Tibial artery (tissue), 4 donors: Measurements from ENCODE around the gene CSMD2.

ENCODE experiments used
- DNase-seq, 2 donors: peaks; one replicate each; pipeline ENCODE4 v3.0.0-alpha.2; 2019
- H3K27ac ChIP-seq, 2 donors: fragments of 200-600 bp; sonication (generic) in 1 of 2; 1 replicate in 1 of 2; 2 replicates in 1 of 2; pipeline ENCODE4 v1.5.1; 2018 to 2019; ENCODE audit warnings: mild to moderate bottlenecking in 1 of 2
- H3K27me3 ChIP-seq, 2 donors: fragments of 200-600 bp; sonication (generic) in 1 of 2; one replicate each; pipeline versions ENCODE4 v1.5.1 to v1.6.0; 2016 to 2019
- H3K36me3 ChIP-seq, 3 donors: fragments of 200-600 bp; sonication (generic) in 2 of 3; one replicate each; pipeline ENCODE4 v1.5.1; 2016 to 2019; ENCODE audit warnings: mild to moderate bottlenecking in 2 of 3
- H3K4me1 ChIP-seq, 4 donors: fragments of 200-600 bp; sonication (generic) in 2 of 4; 1 replicate in 3 of 4; 2 replicates in 1 of 4; pipeline ENCODE4 v1.5.1; 2016 to 2019
- H3K4me3 ChIP-seq, 2 donors: fragments of 200-600 bp; sonication (generic) in 1 of 2; 1 replicate in 1 of 2; 2 replicates in 1 of 2; pipeline ENCODE4 v1.5.1; 2018 to 2019; ENCODE audit warnings: mild to moderate bottlenecking in 2 of 2
- H3K9me3 ChIP-seq, 3 donors: fragments of 200-600 bp; sonication (generic) in 1 of 3; one replicate each; pipeline ENCODE4 v1.5.1; 2016 to 2019
- intact Hi-C: fragments of 100-400 bp; cut with DNase I; formaldehyde crosslinking; loops from one replicate; pipeline ENCODE4 v1.15.0; 2023; ENCODE audit warnings: low total_unique reads
- TF ChIP-seq, protein P1 (sequence below), 2 experiments: fragments of 200-600 bp in 1 of 2; fragments of 450-650 bp in 1 of 2; IDR thresholded peaks; one replicate each; pipeline ENCODE4 v1.5.1; 2017 to 2019; ENCODE audit warnings: antibody characterized with exemption in 2 of 2, mild to moderate bottlenecking in 1 of 2, moderate library complexity in 1 of 2

CSMD2 gene

DNA sequence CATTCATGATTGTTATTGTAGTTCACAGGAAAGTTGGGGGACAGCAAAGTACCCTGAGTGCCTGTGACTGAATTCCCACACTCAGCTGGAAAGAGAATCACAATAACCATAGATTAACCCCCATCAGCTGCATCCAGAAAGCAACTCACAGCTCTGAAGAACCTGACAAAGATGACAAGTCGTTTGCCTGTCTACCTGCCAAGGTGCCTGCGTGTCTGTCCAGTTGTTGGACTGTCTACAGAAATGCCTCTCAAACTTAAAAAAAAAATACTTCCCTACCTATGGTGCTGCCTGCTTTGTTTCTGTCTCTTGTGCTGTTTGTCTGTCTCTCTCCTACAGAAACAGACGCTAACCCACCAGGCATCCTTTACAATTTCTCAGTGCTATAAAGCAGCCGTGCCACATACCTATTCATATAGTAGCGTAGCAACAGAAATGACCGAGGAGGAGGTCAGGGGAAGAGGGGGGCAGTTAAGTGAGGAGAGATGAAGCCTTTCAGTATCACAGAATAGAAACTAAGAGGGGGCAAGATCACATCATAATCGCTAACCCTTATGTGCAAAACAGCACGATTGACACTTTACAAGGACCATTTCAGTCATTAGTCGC is 455.8 kb downstream of the CSMD2 start:
- no peak for DNase-seq
- no peaks in the 10 kb centered on the region for H3K36me3 ChIP-seq
- H3K4me3 ChIP-seq = no peak overlapping the region
- H3K27ac ChIP-seq = no peak overlapping the region
- intact Hi-C loops = no loop called here
- no peaks in the 10 kb centered on the region for H3K4me1 ChIP-seq
- no peaks in the 10 kb centered on the region for H3K9me3 ChIP-seq
- peaks cover 0 to 22% of the 10 kb centered on the region in 2 donors for H3K27me3 ChIP-seq
- TF ChIP-seq, protein P1, sequence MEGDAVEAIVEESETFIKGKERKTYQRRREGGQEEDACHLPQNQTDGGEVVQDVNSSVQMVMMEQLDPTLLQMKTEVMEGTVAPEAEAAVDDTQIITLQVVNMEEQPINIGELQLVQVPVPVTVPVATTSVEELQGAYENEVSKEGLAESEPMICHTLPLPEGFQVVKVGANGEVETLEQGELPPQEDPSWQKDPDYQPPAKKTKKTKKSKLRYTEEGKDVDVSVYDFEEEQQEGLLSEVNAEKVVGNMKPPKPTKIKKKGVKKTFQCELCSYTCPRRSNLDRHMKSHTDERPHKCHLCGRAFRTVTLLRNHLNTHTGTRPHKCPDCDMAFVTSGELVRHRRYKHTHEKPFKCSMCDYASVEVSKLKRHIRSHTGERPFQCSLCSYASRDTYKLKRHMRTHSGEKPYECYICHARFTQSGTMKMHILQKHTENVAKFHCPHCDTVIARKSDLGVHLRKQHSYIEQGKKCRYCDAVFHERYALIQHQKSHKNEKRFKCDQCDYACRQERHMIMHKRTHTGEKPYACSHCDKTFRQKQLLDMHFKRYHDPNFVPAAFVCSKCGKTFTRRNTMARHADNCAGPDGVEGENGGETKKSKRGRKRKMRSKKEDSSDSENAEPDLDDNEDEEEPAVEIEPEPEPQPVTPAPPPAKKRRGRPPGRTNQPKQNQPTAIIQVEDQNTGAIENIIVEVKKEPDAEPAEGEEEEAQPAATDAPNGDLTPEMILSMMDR (IDR thresholded peaks at IDR 0.05) = no peak

DNA sequence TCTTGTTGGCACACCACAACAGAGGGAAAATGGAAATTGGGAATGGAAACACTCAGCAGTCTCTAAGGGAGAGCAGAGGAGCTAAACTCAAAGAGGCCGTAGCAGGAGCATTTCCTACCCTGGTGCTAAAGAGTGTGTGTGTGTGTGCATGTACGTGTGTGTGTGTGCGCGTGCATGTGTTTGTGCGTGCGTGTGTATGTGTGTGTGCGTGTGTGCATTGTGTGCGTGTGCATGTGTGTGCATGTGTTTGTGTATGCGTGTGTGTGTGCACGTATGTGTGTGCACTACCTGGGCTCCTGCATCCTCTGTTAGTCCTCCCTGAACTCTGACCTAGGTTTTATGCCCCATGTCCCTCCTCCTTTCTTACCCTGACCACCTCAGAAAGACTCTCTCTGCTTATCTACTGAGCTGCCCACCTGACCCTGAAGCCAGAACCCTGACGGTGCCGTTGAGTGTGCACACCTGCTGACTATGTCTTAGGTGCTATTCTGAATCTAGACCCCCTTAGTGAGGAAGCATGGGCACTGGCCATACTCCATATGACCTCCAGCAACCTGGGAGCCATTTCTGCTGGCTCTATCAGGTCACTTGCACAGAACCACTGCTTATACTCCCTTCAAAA is 458.3 kb downstream of the CSMD2 start:
- H3K4me3 ChIP-seq = no peak overlapping the region
- TF ChIP-seq, protein P1 (IDR thresholded peaks at IDR 0.05) = no peak
- intact Hi-C loops = no loop called here
- H3K27ac ChIP-seq = no peak overlapping the region
- H3K27me3 ChIP-seq = peaks cover 0 to 13% of the 10 kb centered on the region in 2 donors
- DNase-seq = no peak
- H3K4me1 ChIP-seq = no peaks in the 10 kb centered on the region
- no peaks in the 10 kb centered on the region for H3K9me3 ChIP-seq
- no peaks in the 10 kb centered on the region for H3K36me3 ChIP-seq

DNA sequence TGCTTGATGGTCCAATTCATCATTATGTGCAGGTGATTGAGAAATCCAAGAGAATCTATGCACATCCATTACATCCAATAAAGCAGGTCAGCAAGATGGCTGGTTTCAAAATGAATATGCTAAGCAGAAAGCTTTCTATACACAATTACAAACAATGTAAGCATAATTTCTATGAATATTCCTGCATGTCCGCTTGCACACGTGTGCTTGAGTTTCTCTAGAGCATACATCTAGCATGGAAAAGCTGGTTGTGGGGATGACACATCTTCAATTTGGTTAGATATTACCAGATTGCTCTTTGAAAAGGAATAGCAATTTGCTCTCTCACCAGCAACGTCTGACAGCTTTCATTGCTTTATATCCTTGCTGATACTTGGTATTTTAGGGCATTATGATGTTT is 461.6 kb downstream of the CSMD2 start:
- H3K4me1 ChIP-seq = no peaks in the 10 kb centered on the region
- no peaks in the 10 kb centered on the region for H3K9me3 ChIP-seq
- TF ChIP-seq, protein P1 (IDR thresholded peaks at IDR 0.05) = no peak
- H3K4me3 ChIP-seq = no peak overlapping the region
- intact Hi-C loops = no loop called here
- H3K36me3 ChIP-seq = no peaks in the 10 kb centered on the region
- no peak overlapping the region for H3K27ac ChIP-seq
- no peak for DNase-seq
- peaks cover 0 to 9% of the 10 kb centered on the region in 2 donors for H3K27me3 ChIP-seq

DNA sequence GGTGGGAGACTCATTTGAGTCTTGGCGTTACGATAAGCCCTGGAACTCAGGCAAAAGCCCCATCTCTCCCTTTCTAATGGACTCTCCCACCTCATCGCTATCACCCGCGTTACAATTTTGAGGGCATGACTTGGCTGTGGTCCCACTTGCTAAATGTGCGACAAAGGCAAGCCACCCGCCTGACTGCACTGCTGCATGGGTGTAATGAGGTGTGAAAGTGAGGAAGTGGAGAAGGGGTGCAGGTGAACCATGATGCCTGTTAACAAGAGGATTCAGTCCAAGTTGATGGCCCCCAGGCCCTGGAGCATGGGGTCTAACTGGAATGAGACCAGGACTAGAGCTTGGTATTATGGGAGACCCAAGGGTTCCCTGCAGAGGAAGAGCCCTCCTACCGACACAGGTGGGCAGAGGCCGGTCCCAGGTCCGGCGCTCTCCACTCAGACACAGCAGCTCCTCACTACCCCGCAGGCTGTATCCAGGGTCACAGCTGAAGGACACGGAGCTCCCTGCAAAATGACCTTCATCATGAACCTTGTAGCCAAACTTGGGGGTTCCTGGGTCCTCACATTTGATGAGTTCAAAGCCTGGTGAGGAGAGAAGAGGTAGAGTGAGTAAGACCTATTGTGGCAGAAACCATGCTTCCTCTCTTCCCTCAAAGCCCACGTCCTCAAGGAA is 466.5 kb downstream of the CSMD2 start:
- H3K36me3 ChIP-seq = no peaks in the 10 kb centered on the region
- H3K4me1 ChIP-seq = no peaks in the 10 kb centered on the region
- H3K4me3 ChIP-seq = no peak overlapping the region
- H3K27me3 ChIP-seq = peaks cover 0 to 14% of the 10 kb centered on the region in 2 donors
- H3K27ac ChIP-seq = no peak overlapping the region
- no peaks in the 10 kb centered on the region for H3K9me3 ChIP-seq
- DNase-seq = no peak
- TF ChIP-seq, protein P1 (IDR thresholded peaks at IDR 0.05) = no peak
- intact Hi-C loops = no loop called here

DNA sequence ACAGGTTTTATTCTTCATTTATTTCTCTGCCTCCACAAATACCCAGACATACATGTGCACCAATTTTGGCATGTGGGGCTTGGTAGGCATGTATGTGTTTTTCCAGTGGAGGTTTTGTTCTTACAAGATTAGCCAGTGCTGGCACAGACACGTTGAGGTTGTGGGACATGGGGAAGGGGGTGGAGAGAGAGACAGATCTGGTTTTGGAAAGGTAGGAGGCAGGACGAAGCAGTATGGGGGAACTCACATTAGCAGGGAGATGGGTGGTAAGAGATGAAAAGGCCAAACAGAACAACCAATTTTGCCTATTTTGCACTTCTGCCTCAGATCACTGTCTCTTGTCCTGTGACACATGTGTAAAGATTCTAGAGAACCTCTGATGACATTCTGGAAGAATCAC is 467.2 kb downstream of the CSMD2 start:
- H3K4me1 ChIP-seq = no peaks in the 10 kb centered on the region
- no peak for DNase-seq
- intact Hi-C loops = no loop called here
- H3K27ac ChIP-seq = no peak overlapping the region
- H3K36me3 ChIP-seq = no peaks in the 10 kb centered on the region
- TF ChIP-seq, protein P1 (IDR thresholded peaks at IDR 0.05) = no peak
- no peak overlapping the region for H3K4me3 ChIP-seq
- H3K27me3 ChIP-seq = peaks cover 0 to 14% of the 10 kb centered on the region in 2 donors
- H3K9me3 ChIP-seq = no peaks in the 10 kb centered on the region
